ENCODE measurements around the gene CFAP57. TPM values are rescaled to one million over a fixed set of nuclear protein-coding genes. Genes with fewer than 3 reads are reported as not detected.

CFAP57 gene
- total and polyA plus RNA-seq, 9 of the 15 experiments (the other 6 are each of a cell fraction or from before 2014, with no cell fraction given) = 0.04 to 0.22 (median 0.07) TPM; not detected in 3

- Histone ChIP-seq H3K27me3 (ENCODE audit: control insufficient read depth in 2 of 2, insufficient read depth in 2 of 2, low read length in 2 of 2) (peaks cover 29 to 40% of the 10 kb centered on the region in 2 experiments), H3K4me2 (ENCODE audit: insufficient read depth, low read length) (no peak overlapping the region), H3K9me1 (ENCODE audit: control insufficient read depth, insufficient read depth, low read length) (no peaks in the 10 kb centered on the region), H4K20me1 (replicated peaks; ENCODE audit: control insufficient read depth, insufficient read depth, low read length) (no peaks in the 10 kb centered on the region), H3K4me3 (no peak overlapping the region), H3K9me3 (replicated peaks; ENCODE audit: control insufficient read depth, insufficient read depth, low read depth, low read length) (no peaks in the 10 kb centered on the region), H3K27ac (ENCODE audit: extremely low read depth, low read depth, low read length) (no peak overlapping the region), H3K79me2 (ENCODE audit: control insufficient read depth, insufficient read depth, low read length) (no peaks in the 10 kb centered on the region), H3K9ac (ENCODE audit: insufficient read depth in 1 of 2, low read depth in 2 of 2, low read length in 2 of 2) (no peak overlapping the region), H3K36me3 (ENCODE audit: control insufficient read depth, insufficient read depth, low read length) (no peaks in the 10 kb centered on the region), H2AFZ (ENCODE audit: low read depth, low read length) (no peak overlapping the region), H3K4me1 (replicated peaks in 1 of 2; ENCODE audit: control insufficient read depth in 2 of 2, insufficient read depth in 2 of 2, low read length in 2 of 2) (peaks cover 8 to 9% of the 10 kb centered on the region in 2 experiments; a peak in 3 of 5 replicates)
- 4% methylated on average over 1 of the region's 1 CpG for WGBS (ENCODE audit: insufficient coverage, low coverage, missing lambda C conversion rate)
- in situ Hi-C loops (cut with MboI) (no loop called here), intact Hi-C loops (cut with micrococcal nuclease) (no loop called here)
- TF ChIP-seq MCM5 (IDR thresholded peaks at IDR 0.05; ENCODE audit: low read depth) = no peak
- TF ChIP-seq ARID3B (CRISPR knock-in tag; IDR thresholded peaks at IDR 0.05; ENCODE audit: borderline replicate concordance) = no peak
- no peak for TF ChIP-seq PATZ1 (CRISPR knock-in tag; IDR thresholded peaks at IDR 0.05; ENCODE audit: borderline replicate concordance)
- TF ChIP-seq RBM25 (IDR thresholded peaks at IDR 0.05; ENCODE audit: low read depth, low read length, severe bottlenecking) = peak; percentile 17
- TF ChIP-seq NR1H2 (CRISPR knock-in tag; IDR thresholded peaks at IDR 0.05) = no peak
- TF ChIP-seq BCOR (IDR thresholded peaks at IDR 0.05) = 0 out of 2 replicates have a peak, but pooled peaks have one; percentile 9
- no peak for TF ChIP-seq POLR2H (tag; IDR thresholded peaks at IDR 0.05; ENCODE audit: low read depth)
- 0 out of 2 replicates have a peak, but pooled peaks have one; percentile 58 for TF ChIP-seq ZNF3 (CRISPR knock-in tag; IDR thresholded peaks at IDR 0.05)
- ATAC-seq = no peak
- CTCF ChIA-PET (ENCODE audit: low intra/inter-chr PET ratio) = no interaction called here
- DNase-seq (ENCODE audit: extremely low read depth in 1 of 4, low spot score in 3 of 4) = no peak
- no peak for FAIRE-seq
- no TSS peak for BruUV-seq (replicated peaks)
- POLR2A ChIA-PET = no interaction called here
Measured at GRCh38 chr1:43266881-43267280, 94.8 kb downstream of the CFAP57 start.

Measured in K562 (cell line).